HG02571 (cell line): ENCODE results near the gene HNRNPA1L2.
A peak's percentile ranks its signal among the peaks of the same experiment; 100 is the strongest.
"Not testable (repeated sequence)": the region's sequence is repeated elsewhere in the genome, so short reads cannot be mapped to it uniquely, and the experiment has no call there.

Experiments
- ATAC-seq: cut with Tn5 transposase; IDR thresholded peaks from one replicate; pipeline ENCODE4 v1.9.1; 2021; ENCODE audit warnings: mild to moderate bottlenecking, moderate library complexity; ENCODE audit not compliant: unreplicated experiment

The HNRNPA1L2 gene

GRCh38 chr13:52642131-52642530 is at the start of gene HNRNPA1L2:
TSS of gene HNRNPA1L2 (plus strand) at chr13:52642431. CDS start at chr13:52642493, 62 bp downstream.
- ATAC-seq = no peak

- not testable (repeated sequence) for ATAC-seq
These were observed 49.1 kb upstream of the HNRNPA1L2 start for GRCh38 chr13:52593175-52593574.

- not testable (repeated sequence) for ATAC-seq
These were observed 48.4 kb upstream of the HNRNPA1L2 start for GRCh38 chr13:52593812-52594211.

GRCh38 chr13:52594295-52594694 is 47.9 kb upstream of the HNRNPA1L2 start:
- ATAC-seq = not testable (repeated sequence)

GRCh38 chr13:52597676-52598075 is 44.6 kb upstream of the HNRNPA1L2 start:
- no peak for ATAC-seq

GRCh38 chr13:52599037-52599847 is 43.0 kb upstream of the HNRNPA1L2 start:
- ATAC-seq = no peak

- ATAC-seq = no peak
These were observed 42.2 kb upstream of the HNRNPA1L2 start for GRCh38 chr13:52599848-52600603.

- ATAC-seq = no peak
These were observed 41.6 kb upstream of the HNRNPA1L2 start for GRCh38 chr13:52600666-52601065.

GRCh38 chr13:52603316-52603715 is 38.9 kb upstream of the HNRNPA1L2 start:
- not testable (repeated sequence) for ATAC-seq

GRCh38 chr13:52606126-52606525 is 36.1 kb upstream of the HNRNPA1L2 start:
- not testable (repeated sequence) for ATAC-seq

- not testable (repeated sequence) for ATAC-seq
These were observed 35.4 kb upstream of the HNRNPA1L2 start for GRCh38 chr13:52606795-52607194.

GRCh38 chr13:52608184-52608583 is 34.0 kb upstream of the HNRNPA1L2 start:
- not testable (repeated sequence) for ATAC-seq

GRCh38 chr13:52609013-52609606 is 33.1 kb upstream of the HNRNPA1L2 start:
- peak; percentile 62 for ATAC-seq

- not testable (repeated sequence) for ATAC-seq
These were observed 32.1 kb upstream of the HNRNPA1L2 start for GRCh38 chr13:52610158-52610557.

GRCh38 chr13:52615134-52615801 is 27.0 kb upstream of the HNRNPA1L2 start:
- ATAC-seq = no peak

GRCh38 chr13:52615812-52616211 is 26.4 kb upstream of the HNRNPA1L2 start:
- no peak for ATAC-seq

- peak; percentile 95 for ATAC-seq
These were observed 24.9 kb upstream of the HNRNPA1L2 start for GRCh38 chr13:52617070-52618060.

- peak; percentile 66 for ATAC-seq
These were observed 11.0 kb upstream of the HNRNPA1L2 start for GRCh38 chr13:52631083-52631690.

- ATAC-seq = no peak
These were observed 3.4 kb upstream of the HNRNPA1L2 start for GRCh38 chr13:52638666-52639328.
